Memory B cell (primary cell): ENCODE measurements around the gene DCAF8.

ENCODE experiments used
- ATAC-seq: fragments of 150-1000 bp; cut with Tn5 transposase; 2 replicates; pipeline ENCODE4 v1.10.0; 2021; ENCODE audit warnings: low read depth, mild to moderate bottlenecking, moderate library complexity
- DNase-seq, 2 donors: peaks; one replicate each; pipeline ENCODE4 v3.0.0; 2022; ENCODE audit warnings: low spot score in 2 of 2
- H3K27ac Mint-ChIP-seq: one replicate; pipeline ENCODE4 v1.8.0; 2022; ENCODE audit warnings: mild to moderate bottlenecking, moderate library complexity, mixed read lengths
- H3K27me3 Mint-ChIP-seq: one replicate; pipeline ENCODE4 v1.8.0; 2022; ENCODE audit warnings: mixed read lengths
- H3K36me3 Mint-ChIP-seq: one replicate; pipeline ENCODE4 v1.8.0; 2022; ENCODE audit warnings: mild to moderate bottlenecking, mixed read lengths
- H3K4me1 Mint-ChIP-seq: one replicate; pipeline ENCODE4 v1.8.0; 2022; ENCODE audit warnings: mixed read lengths
- H3K4me3 Mint-ChIP-seq: one replicate; pipeline ENCODE4 v1.8.0; 2022; ENCODE audit warnings: mild to moderate bottlenecking, moderate library complexity, mixed read lengths
- H3K9me3 Mint-ChIP-seq: one replicate; pipeline ENCODE4 v1.8.0; 2022; ENCODE audit warnings: mixed read lengths

Gene DCAF8

DNA sequence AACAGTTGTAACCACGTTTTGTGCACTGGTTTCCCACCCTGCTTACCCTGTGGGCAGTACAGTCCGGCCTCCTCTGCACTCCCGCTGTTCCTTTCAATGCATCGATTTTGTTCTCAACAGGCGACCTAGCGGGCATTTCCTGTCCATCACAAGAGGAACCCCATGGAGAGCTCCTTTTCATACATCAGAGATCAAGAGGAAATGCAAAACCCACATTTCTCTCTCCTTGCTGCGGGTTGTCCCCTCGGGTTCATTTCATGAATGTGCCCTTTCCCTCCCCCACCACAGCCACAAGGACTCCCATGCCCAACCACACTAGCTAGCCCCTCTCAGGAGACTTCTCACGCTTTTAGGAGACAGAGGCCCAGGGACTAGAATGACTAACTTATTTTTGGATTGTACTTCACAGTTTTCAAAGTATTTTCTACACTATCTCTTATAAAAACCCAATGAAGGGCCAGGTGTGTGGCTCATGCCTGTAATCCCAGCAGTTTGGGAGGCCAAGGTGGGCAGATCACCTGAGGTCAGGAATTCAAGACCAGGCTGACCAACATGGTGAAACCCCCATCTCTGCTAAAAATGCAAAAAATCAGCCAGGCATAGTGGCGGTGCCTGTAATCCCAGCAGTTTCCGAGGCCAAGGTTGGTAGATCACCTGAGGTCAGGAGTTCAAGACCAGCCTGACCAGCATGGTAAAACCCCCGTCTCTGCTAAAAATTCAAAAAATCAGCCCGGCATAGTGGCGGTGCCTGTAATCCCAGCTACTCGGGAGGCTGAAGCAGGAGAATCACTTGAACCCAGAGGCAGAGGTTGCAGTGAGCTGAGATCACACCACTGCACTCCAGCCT lies 92.6 kb downstream of the DCAF8 start:
- H3K36me3 Mint-ChIP-seq: no peaks in the 10 kb centered on the region
- H3K27ac Mint-ChIP-seq: no peak overlapping the region
- ATAC-seq (peak; percentile 69), DNase-seq (no peak)
- H3K4me3 Mint-ChIP-seq: peak overlapping the region; percentile 33
- H3K27me3 Mint-ChIP-seq: peaks cover 3% of the 10 kb centered on the region
- peaks cover 16% of the 10 kb centered on the region for H3K4me1 Mint-ChIP-seq
- no peaks in the 10 kb centered on the region for H3K9me3 Mint-ChIP-seq

DNA sequence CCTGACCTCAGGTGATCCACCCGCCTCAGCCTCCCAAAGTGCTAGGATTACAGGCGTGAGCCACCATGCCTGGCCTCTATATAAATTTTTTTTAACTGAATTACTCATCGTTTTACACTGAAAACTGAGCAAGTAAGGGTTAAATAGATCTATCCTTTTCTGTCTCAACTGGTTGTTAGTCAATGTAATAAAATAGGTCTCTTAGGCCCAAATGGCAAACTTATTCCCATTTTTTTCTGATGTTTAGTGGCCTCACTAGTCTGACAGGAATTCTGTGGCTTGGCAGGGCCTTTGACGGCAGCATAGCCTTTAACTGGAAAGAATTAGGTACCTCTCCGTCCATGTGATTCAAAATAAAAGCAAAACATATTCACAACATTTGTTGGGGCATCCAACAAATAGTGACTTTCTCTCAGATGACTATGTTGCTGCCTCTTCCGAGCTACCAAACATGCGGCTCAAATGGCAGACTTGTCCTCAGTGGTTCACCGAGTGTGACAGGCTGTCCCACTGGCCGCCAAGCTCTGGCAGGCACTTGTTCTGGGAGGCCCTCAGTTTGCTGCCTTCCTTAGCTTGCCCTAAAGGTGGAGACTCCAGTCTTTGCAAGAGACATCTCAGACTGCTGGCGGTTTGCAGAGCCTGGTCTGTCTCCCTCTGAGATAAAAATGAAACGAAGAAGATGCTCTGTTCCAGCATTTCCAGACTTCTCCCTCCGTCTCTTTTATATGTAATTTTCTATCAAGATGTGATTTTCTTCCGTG lies 93.6 kb downstream of the DCAF8 start:
- Mint-ChIP-seq H3K4me3 (no peak overlapping the region), H3K9me3 (no peaks in the 10 kb centered on the region), H3K27ac (no peak overlapping the region), H3K27me3 (peaks cover 3% of the 10 kb centered on the region), H3K36me3 (no peaks in the 10 kb centered on the region), H3K4me1 (peaks cover 16% of the 10 kb centered on the region)
- DNase-seq: no peak
- ATAC-seq: no peak

DNA sequence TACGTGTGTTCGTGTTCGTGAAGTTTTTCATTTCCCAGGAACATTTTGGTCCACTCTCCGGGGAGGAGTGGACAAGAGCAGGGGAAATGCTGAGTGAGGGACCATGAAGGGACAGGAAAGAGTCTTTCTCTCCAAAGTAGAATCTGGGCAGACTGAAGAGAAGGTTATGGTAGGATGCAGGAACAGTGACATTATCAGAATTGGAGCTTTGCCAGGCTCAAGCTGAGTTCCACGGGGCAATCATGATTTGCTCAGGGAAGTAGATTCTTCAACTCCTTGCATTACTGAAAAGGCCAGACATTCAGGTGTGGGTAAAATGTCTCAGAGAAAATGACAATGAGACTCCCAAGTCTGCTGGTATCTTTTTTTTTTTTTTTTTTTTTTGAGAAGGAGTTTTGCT lies 94.3 kb downstream of the DCAF8 start:
- no peak for DNase-seq
- no peak for ATAC-seq
- Mint-ChIP-seq H3K4me1 (peaks cover 16% of the 10 kb centered on the region), H3K4me3 (no peak overlapping the region), H3K27ac (no peak overlapping the region), H3K27me3 (peaks cover 3% of the 10 kb centered on the region), H3K9me3 (no peaks in the 10 kb centered on the region), H3K36me3 (no peaks in the 10 kb centered on the region)

DNA sequence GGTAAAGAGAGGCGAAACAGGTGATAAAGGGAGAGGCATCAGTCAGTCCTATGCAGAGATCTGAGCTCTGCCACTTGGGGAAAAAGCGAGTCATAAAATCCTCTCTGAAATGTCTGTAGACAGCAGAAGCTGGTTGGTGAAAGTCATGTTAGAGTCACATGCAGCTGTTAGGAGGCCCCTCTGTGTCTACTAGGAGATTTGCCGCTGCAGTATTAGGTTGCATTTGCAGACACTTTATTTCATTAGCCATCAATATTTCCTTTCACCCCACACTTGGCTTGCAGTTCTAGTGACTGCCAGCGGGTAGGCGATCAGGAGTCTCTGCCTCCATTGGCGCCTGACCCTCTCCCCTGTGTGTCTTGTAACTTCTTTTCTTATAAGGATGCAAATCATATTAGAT lies 94.8 kb downstream of the DCAF8 start:
- Mint-ChIP-seq H3K4me1 (peaks cover 16% of the 10 kb centered on the region), H3K36me3 (no peaks in the 10 kb centered on the region), H3K9me3 (no peaks in the 10 kb centered on the region), H3K27me3 (peaks cover 3% of the 10 kb centered on the region), H3K27ac (no peak overlapping the region), H3K4me3 (no peak overlapping the region)
- DNase-seq (no peak), ATAC-seq (no peak)

DNA sequence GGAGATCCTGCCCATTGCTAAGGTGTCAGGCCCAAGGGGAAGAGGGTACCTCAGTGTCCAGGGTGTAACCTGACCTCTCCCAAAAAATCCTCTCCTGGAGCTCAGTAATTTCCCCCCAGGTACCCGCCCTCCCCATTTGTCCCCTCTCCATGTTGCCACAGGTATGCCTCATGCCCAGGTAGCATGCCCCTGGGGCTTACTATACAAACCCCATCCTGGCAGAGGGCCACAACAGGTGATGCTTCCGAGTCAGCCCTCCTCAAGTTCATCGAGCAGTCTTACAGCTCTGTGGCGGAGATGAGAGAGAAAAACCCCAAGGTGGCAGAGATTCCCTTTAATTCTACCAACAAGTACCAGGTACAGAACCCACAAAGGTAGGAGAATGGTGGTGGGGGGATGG lies 95.3 kb downstream of the DCAF8 start:
- DNase-seq (no peak), ATAC-seq (no peak)
- Mint-ChIP-seq H3K27ac (no peak overlapping the region), H3K4me3 (no peak overlapping the region), H3K36me3 (no peaks in the 10 kb centered on the region), H3K27me3 (peaks cover 3% of the 10 kb centered on the region), H3K9me3 (no peaks in the 10 kb centered on the region), H3K4me1 (peaks cover 16% of the 10 kb centered on the region)

DNA sequence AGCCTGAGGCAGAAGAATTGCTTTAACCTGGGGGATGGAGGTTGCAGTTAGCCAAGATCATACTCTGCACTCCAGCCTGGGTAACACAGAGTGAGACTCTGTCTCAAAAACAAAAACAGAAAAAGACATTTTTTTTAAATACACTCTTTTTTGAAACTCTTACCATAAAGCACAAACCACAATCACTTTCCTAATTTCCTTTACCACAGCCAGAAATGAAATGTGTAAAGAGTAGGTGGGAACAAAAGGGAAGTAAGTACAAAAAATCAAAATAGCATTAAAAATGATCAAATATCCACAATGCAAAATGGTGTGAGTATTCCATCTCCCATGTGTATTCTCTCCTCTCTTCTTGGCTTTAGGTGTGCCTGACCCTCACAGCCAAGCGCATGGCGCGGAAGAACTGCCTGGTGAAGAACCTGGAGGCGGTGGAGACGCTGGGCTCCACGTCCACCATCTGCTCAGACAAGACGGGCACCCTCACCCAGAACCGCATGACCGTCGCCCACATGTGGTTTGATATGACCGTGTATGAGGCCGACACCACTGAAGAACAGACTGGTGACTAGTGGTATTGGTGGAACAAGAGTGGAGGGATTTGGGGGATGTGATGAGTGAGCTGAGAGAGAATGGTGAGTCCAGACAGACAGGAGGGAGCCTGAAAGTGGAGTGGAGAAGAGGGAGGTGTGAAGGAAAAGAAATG lies 96.0 kb downstream of the DCAF8 start:
- Mint-ChIP-seq H3K4me1 (peaks cover 21% of the 10 kb centered on the region), H3K27me3 (peaks cover 3% of the 10 kb centered on the region), H3K9me3 (no peaks in the 10 kb centered on the region), H3K27ac (no peak overlapping the region), H3K4me3 (no peak overlapping the region), H3K36me3 (no peaks in the 10 kb centered on the region)
- DNase-seq: no peak
- no peak for ATAC-seq
